Muscle of arm (tissue), 12 donors: ENCODE data around the gene RGL4. TPM values are rescaled to one million over a fixed set of nuclear protein-coding genes. Genes with fewer than 3 reads are reported as not detected.
A peak's percentile ranks its signal among the peaks of the same experiment; 100 is the strongest.
"Not testable (repeated sequence)": the region's sequence is repeated elsewhere in the genome, so short reads cannot be mapped to it uniquely, and the experiment has no call there.

Experiments
- DNase-seq: peaks from one replicate; pipeline ENCODE4 v3.0.0-alpha.2; 2013
- polyA plus RNA-seq, 12 donors: library from polyadenylated mRNA; unstranded; fragments of 120-200 nt; gene quantifications; one replicate each; pipeline ENCODE4 v1.2.1, GENCODE V29; 2013; ENCODE audit not compliant: insufficient read length in 12 of 12

RGL4 gene
- polyA plus RNA-seq, 12 donors: 0.84 to 3.0 (median 1.2) TPM; not detected in 2

- no peak for DNase-seq
These were observed 7.3 kb downstream of the RGL4 start for GRCh38 chr22:23698094-23698493.

GRCh38 chr22:23698673-23699235 lies 7.9 kb downstream of the RGL4 start:
- no peak for DNase-seq

DNA sequence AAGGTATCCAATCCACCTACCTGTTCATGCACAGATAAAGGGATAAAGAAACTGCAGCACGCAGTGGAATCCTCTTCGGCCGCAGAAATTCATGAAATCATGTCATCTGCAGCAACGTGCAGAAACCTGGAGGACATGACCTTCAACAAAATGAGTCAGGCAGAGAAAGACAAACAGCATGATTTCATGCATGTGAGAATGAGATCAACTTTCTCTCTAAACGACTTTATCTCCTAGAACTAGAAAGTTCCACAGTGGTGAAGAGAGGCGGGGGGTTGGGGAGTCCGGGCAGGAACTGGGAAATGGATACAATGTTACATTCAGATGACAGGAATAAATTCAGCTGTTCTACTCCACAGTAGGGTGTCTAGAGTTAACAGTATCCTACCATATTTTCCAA lies 9.9 kb downstream of the RGL4 start:
- no peak for DNase-seq

GRCh38 chr22:23704062-23704461 lies 13.2 kb downstream of the RGL4 start:
- no peak for DNase-seq

DNA sequence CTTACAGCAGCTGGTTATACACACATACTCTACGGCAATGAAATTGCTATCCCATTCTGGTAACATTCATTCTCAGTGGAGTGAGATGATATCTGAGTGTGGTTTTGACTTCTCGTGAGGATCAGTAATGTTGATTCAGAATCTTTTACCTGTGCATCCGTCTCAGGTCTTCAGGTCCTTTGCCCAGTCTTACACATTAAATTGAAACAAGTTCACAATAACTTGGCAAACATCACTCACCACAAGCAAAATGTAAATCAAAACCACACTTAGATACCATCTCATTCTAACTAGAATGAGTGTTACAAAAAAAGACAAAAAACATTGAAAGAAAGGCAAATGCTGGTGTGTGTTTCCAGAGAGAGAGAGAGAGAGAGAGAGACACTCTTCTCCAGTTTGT lies 14.0 kb downstream of the RGL4 start:
- no peak for DNase-seq

GRCh38 chr22:23705358-23705757 lies 14.5 kb downstream of the RGL4 start:
- no peak for DNase-seq

DNA sequence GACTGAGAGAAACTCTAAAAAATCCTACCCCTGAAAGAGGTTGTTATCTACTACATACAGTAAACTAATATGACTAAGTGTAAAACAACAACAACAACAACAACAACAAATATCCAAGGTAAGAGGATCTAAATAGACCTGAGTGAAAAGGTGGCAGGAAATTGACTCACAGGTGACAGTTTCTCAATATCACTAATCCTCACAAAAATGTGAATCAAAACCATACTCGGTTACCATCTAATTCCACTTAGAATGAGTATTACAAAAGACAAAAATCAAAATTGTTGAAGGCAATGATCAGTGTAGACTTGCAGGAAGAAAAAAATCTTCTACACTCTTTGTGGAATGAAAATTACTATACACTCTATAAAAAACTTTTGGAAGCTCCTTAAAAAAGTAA lies 17.5 kb downstream of the RGL4 start:
- DNase-seq: no peak

- no peak for DNase-seq
These were observed 18.3 kb downstream of the RGL4 start for GRCh38 chr22:23709107-23709506.

DNA sequence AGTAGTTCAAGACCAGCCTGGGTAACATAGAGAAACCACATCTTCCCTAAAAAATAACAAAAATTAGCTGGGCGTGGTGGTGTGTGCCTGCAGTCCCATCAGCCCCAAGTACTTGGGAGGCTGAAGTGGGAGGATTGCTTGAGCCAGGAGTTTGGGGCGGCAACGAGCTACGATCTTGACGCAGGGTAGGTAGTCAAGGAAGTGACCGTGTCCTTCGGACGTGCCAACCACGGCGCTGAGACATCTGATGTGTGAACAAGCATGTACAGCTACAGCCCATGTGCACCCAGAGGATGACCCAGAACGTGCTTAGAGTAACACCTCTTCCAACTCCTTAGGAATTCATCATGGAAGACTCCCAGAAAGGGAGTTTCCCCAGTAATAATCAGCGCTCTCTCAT lies 21.4 kb downstream of the RGL4 start:
- DNase-seq: no peak

GRCh38 chr22:23713696-23714595 lies 23.1 kb downstream of the RGL4 start:
- DNase-seq: no peak

DNA sequence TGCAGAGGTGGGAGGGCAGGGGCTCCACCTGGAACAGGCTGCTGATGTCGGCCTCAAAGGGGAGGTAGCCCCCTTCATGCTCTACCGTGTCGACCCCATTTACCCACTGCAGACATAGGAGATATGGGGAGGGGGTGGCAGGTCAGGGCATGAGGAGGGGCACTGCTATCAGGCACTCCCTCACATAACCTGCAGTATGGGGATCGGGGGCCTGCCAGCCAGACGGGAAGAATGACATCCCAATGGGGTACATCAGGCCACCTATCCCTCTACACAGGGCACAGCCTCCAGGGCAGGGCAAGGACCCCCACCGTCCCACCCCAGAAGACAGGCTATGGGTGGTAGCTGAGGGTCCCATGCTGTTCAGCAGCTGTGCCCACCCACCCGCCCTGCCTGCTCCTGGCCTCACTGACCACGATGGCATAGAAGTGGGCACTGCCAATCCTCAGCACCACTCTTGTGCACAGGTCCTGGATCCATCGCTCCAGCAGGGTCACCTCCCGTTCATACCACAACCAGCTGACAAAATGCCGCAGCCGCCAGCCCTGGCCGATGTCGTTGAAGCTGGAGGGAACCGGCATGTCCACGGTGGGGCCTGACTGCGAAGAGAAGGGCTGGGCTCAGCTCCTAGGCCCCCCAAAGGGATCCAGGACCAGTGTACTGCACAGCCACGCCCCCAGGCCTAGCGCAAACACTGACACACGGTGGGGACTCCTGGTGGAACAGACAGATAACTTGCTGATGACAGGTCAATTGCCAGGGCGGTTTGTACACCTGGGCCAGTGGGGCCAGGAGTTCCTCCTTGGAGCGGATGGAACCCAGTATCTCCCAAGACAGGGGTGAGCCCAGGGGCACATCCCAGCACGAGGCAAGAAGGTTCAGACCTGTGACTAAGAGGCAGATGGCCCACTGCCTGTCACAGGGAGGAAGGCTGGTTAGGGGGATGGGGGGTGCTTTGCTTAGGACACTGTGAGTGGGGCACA lies 24.1 kb downstream of the RGL4 start:
- no peak for DNase-seq

DNA sequence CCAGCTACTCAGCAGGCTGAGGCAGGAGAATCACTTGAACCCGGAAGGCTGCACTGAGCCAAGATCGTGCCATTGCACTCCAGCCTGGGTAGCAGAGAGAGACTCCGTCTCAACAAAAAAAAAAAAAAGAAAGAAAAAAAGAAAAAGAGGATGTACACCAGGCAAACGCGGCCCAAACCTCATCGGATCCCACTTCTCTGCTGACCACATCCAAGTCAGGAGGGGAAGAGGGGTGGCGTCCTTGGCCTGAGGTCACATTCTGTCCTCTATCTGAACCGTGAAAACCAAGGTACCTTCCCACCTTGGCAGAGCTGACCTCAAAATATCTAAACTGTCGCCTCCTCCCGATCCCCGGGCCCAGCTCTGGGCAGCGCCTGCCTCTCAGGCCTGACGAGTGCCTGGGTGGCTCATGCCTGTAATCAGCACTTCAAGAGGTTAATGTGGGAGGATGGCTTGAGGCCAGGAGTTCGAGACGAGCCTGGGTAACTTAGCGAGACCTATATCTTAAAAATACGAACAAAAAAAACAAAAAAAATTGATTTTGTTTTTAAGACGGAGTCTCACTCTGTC lies 25.1 kb downstream of the RGL4 start:
- DNase-seq: no peak

DNA sequence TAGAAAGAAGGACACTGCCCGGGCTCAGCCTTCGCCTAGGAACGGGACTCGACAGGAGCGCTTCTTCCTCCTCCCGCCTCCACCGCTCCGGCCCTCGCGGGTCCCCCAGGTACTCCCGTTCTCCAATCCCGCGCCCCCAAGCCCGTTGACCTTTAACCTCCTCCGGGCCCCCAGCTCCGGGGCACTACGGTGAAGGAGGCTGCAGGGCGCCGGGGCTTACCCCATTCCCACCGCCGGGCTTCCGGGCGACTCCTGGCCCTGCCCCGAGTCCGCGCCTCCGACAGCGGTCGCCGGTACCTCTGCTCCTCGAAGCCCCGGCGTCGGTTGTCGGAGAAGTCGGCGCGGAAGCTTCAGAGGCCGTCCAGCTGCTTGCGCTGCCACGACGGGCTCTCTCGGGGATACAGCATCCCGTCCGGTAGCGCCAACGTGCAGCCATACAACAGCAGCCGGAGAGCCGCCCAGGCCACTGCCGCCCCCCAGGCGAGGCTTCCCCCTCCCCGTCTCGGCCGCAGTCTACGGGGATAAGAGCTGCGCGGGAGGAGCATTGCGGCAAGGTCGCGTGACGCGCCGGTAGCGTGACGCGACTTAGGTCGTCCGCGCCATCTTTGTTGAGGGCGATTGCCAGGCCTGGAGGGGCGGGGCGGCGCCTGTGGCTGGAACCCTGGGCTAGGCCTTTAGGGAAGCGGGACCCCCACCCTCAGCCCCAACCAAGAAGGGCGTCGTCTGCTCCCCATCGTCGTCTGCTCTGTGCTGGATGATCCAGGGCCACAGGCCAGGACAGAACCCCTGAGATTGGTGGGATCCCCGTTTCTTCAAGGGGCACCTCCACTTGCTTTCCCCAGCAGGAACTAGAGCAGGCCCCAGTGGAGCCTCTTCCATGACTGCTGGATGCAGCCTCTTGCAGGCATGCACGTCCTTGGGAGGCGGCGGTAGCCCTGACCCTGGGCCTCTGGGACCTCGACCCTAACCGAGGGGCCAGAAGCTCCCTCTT lies 26.3 kb downstream of the RGL4 start:
- DNase-seq: peak; percentile 89

DNA sequence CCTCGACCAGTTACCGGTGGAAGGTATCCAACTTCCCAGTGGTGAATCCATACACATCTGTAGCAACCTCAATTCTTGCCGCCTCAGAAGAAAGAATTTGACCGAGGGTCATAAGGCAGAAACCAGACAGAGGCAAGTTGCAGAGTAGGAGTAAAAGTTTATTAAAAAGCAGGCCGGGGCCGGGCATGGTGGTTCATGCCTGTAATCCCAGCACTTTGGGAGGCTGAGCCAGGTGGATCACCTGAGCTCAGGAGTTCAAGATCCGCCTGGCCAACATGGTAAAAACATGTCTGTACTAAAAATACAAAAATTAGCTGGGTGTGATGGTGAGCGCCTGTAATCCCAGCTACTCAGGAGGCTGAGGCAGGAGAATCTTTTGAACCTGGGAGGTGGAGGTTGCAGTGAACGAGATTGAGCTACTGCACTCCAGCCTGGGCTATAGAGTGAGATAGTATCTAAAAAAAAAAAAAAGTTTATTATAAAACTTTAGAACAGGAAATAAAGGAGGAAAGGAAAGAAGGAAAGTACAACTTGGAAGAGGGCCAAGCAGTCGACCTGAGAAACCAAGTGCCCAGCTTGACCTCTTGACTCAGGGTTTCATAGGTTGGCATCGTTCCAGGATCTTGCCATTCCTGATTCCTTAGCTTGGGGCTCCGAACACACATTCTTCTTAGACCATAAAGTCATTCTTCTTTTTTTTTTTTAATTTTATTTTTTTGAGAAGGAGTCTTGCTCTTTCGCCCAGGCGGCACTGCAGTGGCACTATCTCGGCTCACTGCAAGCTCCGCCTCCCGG lies 27.8 kb downstream of the RGL4 start:
- no peak for DNase-seq

- no peak for DNase-seq
These were observed 30.0 kb downstream of the RGL4 start for GRCh38 chr22:23720855-23721254.

DNA sequence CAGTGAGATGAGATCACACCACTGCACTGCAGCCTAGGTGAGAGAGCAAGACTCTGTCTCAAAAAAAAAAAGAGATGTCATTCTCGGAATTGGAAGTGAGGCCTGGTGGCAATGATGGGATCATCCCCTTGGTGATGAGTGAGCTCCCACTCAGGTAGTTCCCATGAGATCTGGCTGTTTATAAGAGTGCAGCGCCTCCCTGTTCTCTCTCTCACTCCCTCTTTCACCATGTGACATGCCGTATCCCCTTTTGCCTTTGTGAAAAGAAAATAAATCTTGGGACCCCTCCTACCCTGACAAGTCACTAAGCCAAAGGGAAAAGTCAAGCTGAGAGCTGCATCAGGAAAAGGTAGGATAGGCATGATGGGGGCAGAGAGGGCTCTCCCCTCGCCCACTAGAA lies 31.3 kb downstream of the RGL4 start:
- no peak for DNase-seq

- no peak for DNase-seq
These were observed 31.9 kb downstream of the RGL4 start for GRCh38 chr22:23722724-23723123.

DNA sequence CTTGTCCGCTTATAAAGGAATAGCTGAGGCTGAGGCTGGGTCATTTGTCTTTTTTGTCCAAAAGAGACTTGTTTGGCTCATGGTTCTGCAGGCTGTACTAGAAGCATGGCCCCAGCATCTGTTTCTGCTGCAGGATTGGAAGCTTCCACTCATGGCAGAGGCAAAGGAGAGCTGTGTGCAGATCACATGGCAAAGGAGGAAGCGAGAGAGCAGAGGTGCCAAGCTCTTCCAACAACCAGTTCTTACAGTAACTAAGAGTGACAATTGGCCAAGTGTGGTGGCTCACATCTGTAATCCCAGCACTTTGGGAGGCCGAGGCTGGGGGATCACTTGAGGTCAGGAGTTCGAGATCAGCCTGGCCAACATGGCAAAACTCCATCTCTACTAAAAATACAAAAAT lies 37.3 kb downstream of the RGL4 start:
- not testable (repeated sequence) for DNase-seq

DNA sequence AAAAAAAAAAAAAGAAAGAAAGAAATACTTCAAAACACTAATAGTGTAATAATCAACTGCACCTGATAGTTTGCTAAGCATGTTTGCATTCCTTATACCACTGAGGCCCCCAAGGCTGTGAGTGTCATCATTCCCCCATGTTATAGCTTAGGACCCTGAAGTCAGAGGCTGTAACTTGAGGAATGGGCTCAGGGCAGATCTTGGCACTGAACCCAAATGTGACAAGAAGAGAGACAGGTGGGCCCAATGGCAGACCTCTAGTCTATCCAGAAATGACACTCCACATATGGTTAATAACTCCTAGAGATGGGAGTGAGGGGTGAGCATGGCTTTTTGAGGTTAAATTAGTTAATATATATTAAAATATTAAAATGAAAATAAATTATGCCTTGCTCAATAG lies 46.9 kb downstream of the RGL4 start:
- DNase-seq: no peak
